Measurements from ENCODE around the gene STX11. TPM values are rescaled to one million over a fixed set of nuclear protein-coding genes. Genes with fewer than 3 reads are reported as not detected.

Gene STX11
- total RNA-seq, 1 donor from 2014 or later: 8.8 TPM

DNA sequence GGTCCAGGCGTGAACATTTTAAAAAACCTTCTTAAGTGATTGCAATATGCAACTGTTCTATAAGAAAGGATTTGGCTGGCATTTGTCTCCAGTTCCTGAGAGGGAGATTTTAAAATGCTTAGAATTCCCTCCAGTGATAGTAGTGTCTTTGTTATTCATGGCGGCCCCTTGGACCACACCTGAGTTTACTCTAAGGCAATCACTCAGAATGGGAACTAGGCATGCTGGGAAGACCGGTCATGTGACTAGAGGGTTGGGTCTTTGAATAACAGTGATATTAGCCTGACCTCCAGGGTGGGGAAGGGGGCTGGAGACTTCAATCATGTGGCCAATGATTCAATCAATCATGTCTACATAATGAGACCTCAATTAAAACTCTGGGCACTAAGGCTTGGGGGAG lies 84.1 kb downstream of the STX11 start:
- DNase-seq (ENCODE audit: low spot score): no peak
- intact Hi-C loops (cut with DNase I): no loop called here

DNA sequence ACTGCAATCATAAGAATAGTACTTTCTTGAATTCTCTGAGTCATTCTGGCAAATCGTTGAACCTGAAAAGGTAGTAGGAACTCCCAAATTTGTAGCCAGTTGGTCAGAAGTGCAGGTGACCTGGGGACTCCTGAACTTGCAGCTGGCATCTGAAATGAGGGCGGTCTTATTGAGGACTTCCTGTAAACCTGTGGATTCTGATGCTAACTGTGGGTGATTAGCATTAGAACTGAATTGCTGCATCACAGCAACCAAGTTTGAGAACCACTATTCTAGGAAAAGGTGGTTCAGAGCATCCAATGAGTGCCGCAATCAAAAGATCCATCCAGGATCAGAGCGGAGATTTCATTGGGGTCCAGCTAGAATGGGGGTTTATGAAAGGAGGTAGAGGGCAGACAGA lies 84.6 kb downstream of the STX11 start:
- intact Hi-C loops (cut with DNase I): no loop called here
- DNase-seq (ENCODE audit: low spot score): no peak

Other genes with a start within 250 kb of the STX11 start
- 13.0 TPM for gene PLAGL1, start 142.3 kb upstream of the STX11 start, total RNA-seq
- 96.3 TPM for gene SF3B5, start 54.9 kb upstream of the STX11 start, total RNA-seq
- 96.4 TPM for gene UTRN, start 134.8 kb downstream of the STX11 start, total RNA-seq